Colon (tissue), 2 donors: ENCODE measurements around the gene HMGN1.

ENCODE experiments used
- FAIRE-seq: peaks from 2 replicates; lab custom pipeline; 2012; peaks lifted over from hg19 to GRCh38; lab: Jason Lieb, UNC
- donor health status: control.
- donor health status: control.

HMGN1 gene

GRCh38 chr21:39367783-39368182 is 18.9 kb upstream of the HMGN1 start:
- FAIRE-seq: no peak

GRCh38 chr21:39366563-39366962 is 17.7 kb upstream of the HMGN1 start:
- no peak for FAIRE-seq

GRCh38 chr21:39364949-39365348 is 16.1 kb upstream of the HMGN1 start:
- FAIRE-seq: no peak

GRCh38 chr21:39363607-39364555 is 15.0 kb upstream of the HMGN1 start:
- no peak for FAIRE-seq

GRCh38 chr21:39362733-39363132 is 13.8 kb upstream of the HMGN1 start:
- FAIRE-seq: no peak

GRCh38 chr21:39359382-39359781 is 10.5 kb upstream of the HMGN1 start:
- no peak for FAIRE-seq

GRCh38 chr21:39353295-39353694 is 4.4 kb upstream of the HMGN1 start:
- FAIRE-seq: no peak

- no peak for FAIRE-seq
These were observed 1.5 kb upstream of the HMGN1 start for GRCh38 chr21:39350094-39351005.

GRCh38 chr21:39349211-39350093 is 564 bp upstream of the HMGN1 start:
- no peak for FAIRE-seq

GRCh38 chr21:39348040-39348354 is 891 bp downstream of the HMGN1 start:
- no peak for FAIRE-seq

- no peak for FAIRE-seq
These were observed 1.4 kb downstream of the HMGN1 start for GRCh38 chr21:39347537-39347936.

GRCh38 chr21:39346671-39347331 is 2.1 kb downstream of the HMGN1 start:
- no peak for FAIRE-seq

GRCh38 chr21:39346206-39346605 is 2.7 kb downstream of the HMGN1 start:
- no peak for FAIRE-seq

- FAIRE-seq: no peak
These were observed 3.4 kb downstream of the HMGN1 start for GRCh38 chr21:39345440-39345839.

GRCh38 chr21:39344848-39345247 is 4.0 kb downstream of the HMGN1 start:
- no peak for FAIRE-seq

- FAIRE-seq: no peak
These were observed 7.5 kb downstream of the HMGN1 start for GRCh38 chr21:39341249-39341923.

- no peak for FAIRE-seq
These were observed 8.2 kb downstream of the HMGN1 start for GRCh38 chr21:39340687-39341086.

- FAIRE-seq: no peak
These were observed 9.7 kb downstream of the HMGN1 start for GRCh38 chr21:39339231-39339630.

GRCh38 chr21:39336457-39337008 is 12.4 kb downstream of the HMGN1 start:
- no peak for FAIRE-seq

GRCh38 chr21:39334611-39335010 is 14.3 kb downstream of the HMGN1 start:
- FAIRE-seq: no peak

GRCh38 chr21:39332175-39332574 is 16.7 kb downstream of the HMGN1 start:
- no peak for FAIRE-seq
